K562 (cell line): Measurements from ENCODE around the gene CHCHD4. TPM values are rescaled to one million over a fixed set of nuclear protein-coding genes. Genes with fewer than 3 reads are reported as not detected.

Experiments
- BACH1 ChIP-seq: fragments of 200-800 bp; sonication (Bioruptor generic); IDR thresholded peaks from 2 replicates; pipeline ENCODE4 v1.6.1; 2016; ENCODE audit warnings: missing genetic modification characterization, missing compliant biosample characterization
- CAMTA2 ChIP-seq: fragments of 250-450 bp; sonication (Bioruptor Pico); conservative IDR thresholded peaks from 2 replicates; pipeline ENCODE4 v1.5.1; 2022
- COPS2 ChIP-seq: fragments of 450-650 bp; conservative IDR thresholded peaks from 2 replicates; pipeline ENCODE4 v1.6.1; 2016; ENCODE audit warnings: mild to moderate bottlenecking, moderate library complexity
- CREBBP ChIP-seq: IDR thresholded peaks from one replicate; pipeline ENCODE4 v1.6.1; 2012; ENCODE audit warnings: low read depth, mild to moderate bottlenecking, control low read depth, inconsistent platforms, low read length
- DPF2 ChIP-seq: fragments of 450-650 bp; IDR thresholded peaks from 2 replicates; pipeline ENCODE4 v1.6.1; 2016
- FOXA1 ChIP-seq: fragments of 450-650 bp; IDR thresholded peaks from 2 replicates; pipeline ENCODE4 v1.6.1; 2016; ENCODE audit warnings: mild to moderate bottlenecking, borderline replicate concordance
- HEY1 ChIP-seq: fragments of 250-450 bp; sonication (Bioruptor Pico); IDR thresholded peaks from 2 replicates; pipeline ENCODE4 v1.5.0; 2020; ENCODE audit warnings: mild to moderate bottlenecking, moderate library complexity, borderline replicate concordance
- IRF2 ChIP-seq: sonication (generic); formaldehyde crosslinking; IDR thresholded peaks from 2 replicates; pipeline ENCODE4 v1.8.1; 2022; ENCODE audit warnings: mild to moderate bottlenecking, missing genetic modification reagents
- JUND ChIP-seq, 2 experiments: IDR thresholded peaks; 2 replicates in 1 of 2; 3 replicates in 1 of 2; pipeline ENCODE4 v1.6.1; 2011; ENCODE audit warnings: borderline replicate concordance in 2 of 2, low read depth in 2 of 2, low read length in 2 of 2, improper control_type of control experiment in 1 of 2, missing biosample characterization in 1 of 2, missing genetic modification characterization in 1 of 2, missing genetic modification reagents in 1 of 2
- MBD2 ChIP-seq: sonication (generic); IDR thresholded peaks from 2 replicates; pipeline ENCODE4 v1.6.1; 2016; ENCODE audit warnings: low read depth, borderline replicate concordance
- NFIC ChIP-seq: fragments of 450-650 bp; IDR thresholded peaks from 2 replicates; pipeline ENCODE4 v1.6.1; 2017; ENCODE audit warnings: mild to moderate bottlenecking, inconsistent platforms
- PHF21A ChIP-seq: fragments of 450-650 bp; IDR thresholded peaks from 2 replicates; pipeline ENCODE4 v1.6.1; 2017; ENCODE audit warnings: low read depth, borderline replicate concordance
- RBBP5 ChIP-seq: fragments of 200-600 bp; sonication (generic); IDR thresholded peaks from 2 replicates; pipeline ENCODE4 v1.6.1; 2012; ENCODE audit warnings: borderline replicate concordance, mild to moderate bottlenecking, low read length, control low read depth, inconsistent platforms; ENCODE audit not compliant: insufficient read depth, poor library complexity, severe bottlenecking
- RBM22 ChIP-seq: fragments of 200-400 bp; formaldehyde crosslinking; IDR thresholded peaks from 2 replicates; pipeline ENCODE4 v1.6.1; 2018; ENCODE audit warnings: low read length, low read depth; ENCODE audit not compliant: poor library complexity, severe bottlenecking
- RCOR1 ChIP-seq, 2 experiments: IDR thresholded peaks; 2 replicates each; pipeline ENCODE4 v1.6.1; 2012; ENCODE audit warnings: low read depth in 2 of 2, low read length in 2 of 2, borderline replicate concordance in 1 of 2, improper control_type of control experiment in 1 of 2
- TBP ChIP-seq: optimal IDR thresholded peaks from 2 replicates; pipeline ENCODE3; 2011; ENCODE audit warnings: low read depth, low read length, improper control_type of control experiment
- ZC3H4 ChIP-seq: sonication (generic); formaldehyde crosslinking; IDR thresholded peaks from 2 replicates; pipeline ENCODE4 v1.9.0; 2021; ENCODE audit warnings: missing genetic modification reagents, borderline replicate concordance
- ZNF165 ChIP-seq: fragments of 250-450 bp; sonication (Bioruptor Pico); IDR thresholded peaks from 2 replicates; pipeline ENCODE4 v1.4.0; 2020; ENCODE audit warnings: borderline replicate concordance
- ZNF41 ChIP-seq: fragments of 250-450 bp; sonication (Bioruptor Pico); conservative IDR thresholded peaks from 2 replicates; pipeline ENCODE4 v1.4.0; 2020; ENCODE audit warnings: mild to moderate bottlenecking
- ZNF584 ChIP-seq: fragments of 200-800 bp; sonication (Bioruptor generic); IDR thresholded peaks from 2 replicates; pipeline ENCODE4 v1.6.1; 2016; ENCODE audit warnings: low read depth, mild to moderate bottlenecking, missing genetic modification characterization, missing compliant biosample characterization
- ZNF699 ChIP-seq: fragments of 250-450 bp; sonication (Bioruptor Pico); IDR thresholded peaks from 2 replicates; pipeline ENCODE4 v1.8.0; 2021; ENCODE audit warnings: mild to moderate bottlenecking, moderate library complexity; ENCODE audit not compliant: insufficient replicate concordance
- polyA plus RNA-seq, 8 experiments: library from polyadenylated mRNA; depleted of rRNA in 4 of 8; stranded (reverse) in 5 of 8; unstranded in 3 of 8; fragments of >200 nt; fragmentation: Nextera tagmentation in 2 of 8; fragmentation: Illumina TruSeq in 1 of 8; extraction: Ambion mirVana in 2 of 8; extraction: Trizol in 1 of 8; gene quantifications; 2 replicates each; pipeline versions ENCODE4 v1.2.1 to v1.2.3, GENCODE V29; 2011 to 2014; ENCODE audit warnings: inconsistent platforms in 1 of 8, missing spikeins in 1 of 8
- total RNA-seq, 7 experiments: library from RNA; depleted of rRNA in 6 of 7; stranded (reverse); fragments of >200 nt in 6 of 7; fragmentation: Illumina TruSeq in 2 of 7; extraction: Trizol in 2 of 7; gene quantifications; 2 replicates each; pipeline versions ENCODE4 v1.2.1 to v1.2.3, GENCODE V29; 2011 to 2021; ENCODE audit warnings: low replicate concordance in 1 of 7
- TF ChIP-seq, protein P1 (sequence below), 2 experiments: fragments of 450-650 bp; conservative IDR thresholded peaks; 2 replicates each; pipeline ENCODE4 v1.6.1; 2017; ENCODE audit warnings: mild to moderate bottlenecking in 2 of 2, moderate library complexity in 2 of 2
- TF ChIP-seq, protein P2 (sequence below): sonication (generic); formaldehyde crosslinking; IDR thresholded peaks from 2 replicates; pipeline ENCODE4 v1.8.0; 2022; ENCODE audit warnings: mild to moderate bottlenecking, low read depth, missing genetic modification reagents
- TF ChIP-seq, protein P3 (sequence below): fragments of 250-450 bp; sonication (Bioruptor Pico); IDR thresholded peaks from 2 replicates; pipeline ENCODE4 v1.8.0; 2021; ENCODE audit warnings: moderate library complexity, mild to moderate bottlenecking, inconsistent platforms

CHCHD4 gene
- total and polyA plus RNA-seq, 9 of the 15 experiments (the other 6 are each of a cell fraction or from before 2014, with no cell fraction given) = 55.4 to 225 (median 77.2) TPM

DNA sequence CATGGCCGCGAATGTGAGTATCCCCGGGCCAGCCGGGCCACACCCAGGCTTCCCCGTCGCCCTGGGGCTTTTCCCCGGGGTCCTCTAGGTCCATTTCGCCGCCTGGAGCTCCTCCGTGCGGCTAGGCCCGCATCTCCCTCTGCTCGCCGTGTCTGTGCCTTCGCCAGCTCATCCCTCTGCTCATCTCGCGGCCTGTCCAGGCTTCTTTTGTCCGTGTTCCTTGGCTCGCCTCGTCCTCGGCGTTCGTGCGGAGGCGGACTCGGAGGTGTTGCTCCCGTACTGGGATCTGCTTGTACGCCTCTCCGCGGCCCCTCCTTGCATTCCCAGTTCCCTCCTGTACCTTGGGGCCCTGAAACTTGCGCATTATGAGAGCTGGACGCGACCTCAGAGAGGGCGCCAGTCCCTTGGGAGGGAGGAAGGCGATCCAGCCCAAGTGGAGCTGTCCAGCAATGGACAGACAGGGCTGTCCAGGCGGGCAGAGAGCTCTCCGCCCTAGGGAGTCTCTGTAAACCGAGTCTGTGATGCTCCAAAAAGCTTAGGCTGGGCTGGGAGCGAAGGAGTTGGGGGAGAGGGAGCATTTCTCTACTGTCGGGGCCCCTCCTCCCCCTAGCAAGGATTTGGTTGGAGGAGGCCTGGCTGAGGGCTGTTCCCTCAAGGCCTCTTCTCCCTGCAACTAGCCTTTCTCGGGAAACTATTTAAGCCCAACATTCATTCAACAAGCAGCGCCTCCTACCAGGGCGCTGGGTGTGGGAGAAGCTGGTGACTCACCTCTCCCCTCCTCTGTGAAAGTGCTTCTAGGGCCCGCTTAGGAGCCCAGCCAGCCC, 735 bp upstream of the CHCHD4 start (continued):
- no peak for TF ChIP-seq CREBBP
- no peak for TF ChIP-seq PHF21A
- no peak for TF ChIP-seq BACH1
- no peak for TF ChIP-seq MBD2
- no peak for TF ChIP-seq FOXA1
- TF ChIP-seq RBM22 = no peak
- TF ChIP-seq ZNF165 (CRISPR knock-in tag) = peak; percentile 49; the same call in 1 of the 2 replicates
- TF ChIP-seq, protein P1, sequence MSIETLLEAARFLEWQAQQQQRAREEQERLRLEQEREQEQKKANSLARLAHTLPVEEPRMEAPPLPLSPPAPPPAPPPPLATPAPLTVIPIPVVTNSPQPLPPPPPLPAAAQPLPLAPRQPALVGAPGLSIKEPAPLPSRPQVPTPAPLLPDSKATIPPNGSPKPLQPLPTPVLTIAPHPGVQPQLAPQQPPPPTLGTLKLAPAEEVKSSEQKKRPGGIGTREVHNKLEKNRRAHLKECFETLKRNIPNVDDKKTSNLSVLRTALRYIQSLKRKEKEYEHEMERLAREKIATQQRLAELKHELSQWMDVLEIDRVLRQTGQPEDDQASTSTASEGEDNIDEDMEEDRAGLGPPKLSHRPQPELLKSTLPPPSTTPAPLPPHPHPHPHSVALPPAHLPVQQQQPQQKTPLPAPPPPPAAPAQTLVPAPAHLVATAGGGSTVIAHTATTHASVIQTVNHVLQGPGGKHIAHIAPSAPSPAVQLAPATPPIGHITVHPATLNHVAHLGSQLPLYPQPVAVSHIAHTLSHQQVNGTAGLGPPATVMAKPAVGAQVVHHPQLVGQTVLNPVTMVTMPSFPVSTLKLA (conservative IDR thresholded peaks at IDR 0.05) = peak; percentile 44 to 72; a peak in 3 of 4 replicates
- no peak for TF ChIP-seq ZNF41 (CRISPR knock-in tag)
- TF ChIP-seq ZNF584 (CRISPR knock-in tag) = no peak
- no peak; a peak in 1 of 4 replicates for TF ChIP-seq RCOR1 (IDR thresholded peaks at IDR 0.05; ENCODE audit: borderline replicate concordance in 1 of 2, low read depth in 2 of 2, low read length in 2 of 2)
- peak; percentile 97 for TF ChIP-seq JUND (IDR thresholded peaks at IDR 0.05; ENCODE audit: borderline replicate concordance, low read depth, low read length)
- TF ChIP-seq JUND (tag; IDR thresholded peaks at IDR 0.05; ENCODE audit: borderline replicate concordance, low read depth, low read length) = peak; percentile 94; the same call in 2 of the 3 replicates
- TF ChIP-seq, protein P2, sequence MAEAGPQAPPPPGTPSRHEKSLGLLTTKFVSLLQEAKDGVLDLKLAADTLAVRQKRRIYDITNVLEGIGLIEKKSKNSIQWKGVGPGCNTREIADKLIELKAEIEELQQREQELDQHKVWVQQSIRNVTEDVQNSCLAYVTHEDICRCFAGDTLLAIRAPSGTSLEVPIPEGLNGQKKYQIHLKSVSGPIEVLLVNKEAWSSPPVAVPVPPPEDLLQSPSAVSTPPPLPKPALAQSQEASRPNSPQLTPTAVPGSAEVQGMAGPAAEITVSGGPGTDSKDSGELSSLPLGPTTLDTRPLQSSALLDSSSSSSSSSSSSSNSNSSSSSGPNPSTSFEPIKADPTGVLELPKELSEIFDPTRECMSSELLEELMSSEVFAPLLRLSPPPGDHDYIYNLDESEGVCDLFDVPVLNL (CRISPR knock-in tag) = 0 out of 2 replicates have a peak, but pooled peaks have one; percentile 9
- TF ChIP-seq, protein P3, sequence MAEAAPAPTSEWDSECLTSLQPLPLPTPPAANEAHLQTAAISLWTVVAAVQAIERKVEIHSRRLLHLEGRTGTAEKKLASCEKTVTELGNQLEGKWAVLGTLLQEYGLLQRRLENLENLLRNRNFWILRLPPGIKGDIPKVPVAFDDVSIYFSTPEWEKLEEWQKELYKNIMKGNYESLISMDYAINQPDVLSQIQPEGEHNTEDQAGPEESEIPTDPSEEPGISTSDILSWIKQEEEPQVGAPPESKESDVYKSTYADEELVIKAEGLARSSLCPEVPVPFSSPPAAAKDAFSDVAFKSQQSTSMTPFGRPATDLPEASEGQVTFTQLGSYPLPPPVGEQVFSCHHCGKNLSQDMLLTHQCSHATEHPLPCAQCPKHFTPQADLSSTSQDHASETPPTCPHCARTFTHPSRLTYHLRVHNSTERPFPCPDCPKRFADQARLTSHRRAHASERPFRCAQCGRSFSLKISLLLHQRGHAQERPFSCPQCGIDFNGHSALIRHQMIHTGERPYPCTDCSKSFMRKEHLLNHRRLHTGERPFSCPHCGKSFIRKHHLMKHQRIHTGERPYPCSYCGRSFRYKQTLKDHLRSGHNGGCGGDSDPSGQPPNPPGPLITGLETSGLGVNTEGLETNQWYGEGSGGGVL (CRISPR knock-in tag) = no peak
- TF ChIP-seq ZC3H4 = no peak
- no peak for TF ChIP-seq COPS2
- TF ChIP-seq DPF2 = peak; percentile 81
- no peak for TF ChIP-seq HEY1 (CRISPR knock-in tag)
- TF ChIP-seq ZNF699 (CRISPR knock-in tag) = no peak
- TF ChIP-seq IRF2 = no peak
- no peak; the same call in 1 of the 2 replicates for TF ChIP-seq NFIC
- no peak for TF ChIP-seq CAMTA2 (CRISPR knock-in tag)
- no peak for TF ChIP-seq RBBP5
- peak; percentile 34 for TF ChIP-seq TBP
